ENCODE data around the gene ARMH3.

DNA sequence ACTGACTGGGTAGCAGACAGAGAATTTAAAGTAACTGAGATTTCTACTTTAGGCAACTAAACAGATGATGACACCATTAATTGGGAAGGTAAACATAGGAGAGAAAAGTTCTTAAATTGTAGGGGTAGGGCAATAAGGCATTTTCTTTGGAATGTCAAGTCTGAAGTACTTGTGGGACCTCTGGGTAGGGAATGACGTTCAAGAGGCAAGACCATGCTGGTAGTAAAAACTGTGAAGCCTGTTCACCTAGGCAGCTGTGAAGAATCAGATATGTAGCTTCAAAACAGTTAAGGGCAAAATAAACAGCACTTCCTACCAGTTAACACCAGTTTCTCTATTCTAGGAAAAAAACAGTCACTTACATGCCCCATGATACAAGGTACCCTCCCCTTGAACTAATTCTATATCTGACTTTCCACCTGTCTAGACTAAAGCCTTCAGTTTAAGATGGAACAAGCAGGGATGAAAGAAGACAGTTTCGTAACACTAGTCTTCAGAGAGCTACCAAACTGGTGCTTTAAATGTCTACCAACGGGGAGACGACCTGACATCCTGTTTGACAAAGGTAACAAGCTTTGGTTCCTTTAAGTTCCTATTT lies 149.3 kb downstream of the ARMH3 start:
- TF ChIP-seq POLR2A (IDR thresholded peaks at IDR 0.05; ENCODE audit: extremely low read depth, insufficient read length) (no peak), CTCF (IDR thresholded peaks at IDR 0.05; ENCODE audit: low read depth, low read length) (no peak)
